HUES64 (cell line): ENCODE data around the gene MAP7D3.
"Not testable (repeated sequence)": the region's sequence is repeated elsewhere in the genome, so short reads cannot be mapped to it uniquely, and the experiment has no call there.

Experiments used
- H3K27ac ChIP-seq: 2 replicates; pipeline ENCODE4 v1.7.0; 2013; ENCODE audit warnings: low read depth, low read length, inconsistent platforms
- H3K27me3 ChIP-seq: 2 replicates; pipeline ENCODE4 v1.6.1; 2013; ENCODE audit warnings: mild to moderate bottlenecking, low read length; ENCODE audit not compliant: insufficient read depth
- H3K36me3 ChIP-seq: 2 replicates; pipeline ENCODE4 v1.6.1; 2013; ENCODE audit warnings: mild to moderate bottlenecking, low read length; ENCODE audit not compliant: insufficient read depth
- H3K4me1 ChIP-seq: 2 replicates; pipeline ENCODE4 v1.6.1; 2013; ENCODE audit warnings: mild to moderate bottlenecking, low read length, moderate library complexity; ENCODE audit not compliant: insufficient read depth
- H3K4me3 ChIP-seq: 2 replicates; pipeline ENCODE4 v1.5.1; 2013; ENCODE audit warnings: mild to moderate bottlenecking, low read length, moderate library complexity
- H3K9ac ChIP-seq: 2 replicates; pipeline ENCODE4 v1.6.1; 2013; ENCODE audit warnings: mild to moderate bottlenecking, low read depth, low read length
- H3K9me3 ChIP-seq: 2 replicates; pipeline ENCODE4 v1.6.1; 2013; ENCODE audit warnings: low read depth, low read length; ENCODE audit not compliant: insufficient read depth
- WGBS: fragments of 150-250, 120-280 bp; methylation state at CpG from one replicate; pipeline ENCODE4 v1.1.7; 2013; ENCODE audit warnings: missing lambda C conversion rate; 5-methylcytosine and 5-hydroxymethylcytosine counted together

Gene MAP7D3

GRCh38 chrX:136246201-136246600 lies 5.0 kb downstream of the MAP7D3 start:
- H3K9ac ChIP-seq: no peak overlapping the region
- H3K27ac ChIP-seq: no peak overlapping the region
- H3K36me3 ChIP-seq: peaks cover 36% of the 10 kb centered on the region
- no peak overlapping the region for H3K4me3 ChIP-seq
- H3K9me3 ChIP-seq: no peaks in the 10 kb centered on the region
- WGBS: no CpG with 5 or more reads among the region's 6 CpGs
- H3K4me1 ChIP-seq: no peaks in the 10 kb centered on the region; the same call in 1 of the 2 replicates
- H3K27me3 ChIP-seq: no peaks in the 10 kb centered on the region

GRCh38 chrX:136237849-136238248 lies 13.4 kb downstream of the MAP7D3 start:
- not testable (repeated sequence) for H3K9me3 ChIP-seq, H3K27me3 ChIP-seq, H3K27ac ChIP-seq, H3K4me3 ChIP-seq, H3K4me1 ChIP-seq, H3K9ac ChIP-seq
- WGBS: 91% methylated on average over 1 of the region's 4 CpGs
- H3K36me3 ChIP-seq: peaks cover 76% of the 10 kb centered on the region

- Histone ChIP-seq H3K36me3 (peaks cover 75% of the 10 kb centered on the region), H3K4me3 (no peak overlapping the region), H3K4me1 (no peaks in the 10 kb centered on the region), H3K27me3 (no peaks in the 10 kb centered on the region), H3K9ac (no peak overlapping the region), H3K27ac (no peak overlapping the region), H3K9me3 (no peaks in the 10 kb centered on the region)
- WGBS: 96% methylated on average over 2 of the region's 3 CpGs
These were observed 14.1 kb downstream of the MAP7D3 start for GRCh38 chrX:136237074-136237473.

- peaks cover 82% of the 10 kb centered on the region for H3K36me3 ChIP-seq
- no CpG with 5 or more reads among the region's 3 CpGs for WGBS
These were observed 22.4 kb downstream of the MAP7D3 start for GRCh38 chrX:136228839-136229207.

DNA sequence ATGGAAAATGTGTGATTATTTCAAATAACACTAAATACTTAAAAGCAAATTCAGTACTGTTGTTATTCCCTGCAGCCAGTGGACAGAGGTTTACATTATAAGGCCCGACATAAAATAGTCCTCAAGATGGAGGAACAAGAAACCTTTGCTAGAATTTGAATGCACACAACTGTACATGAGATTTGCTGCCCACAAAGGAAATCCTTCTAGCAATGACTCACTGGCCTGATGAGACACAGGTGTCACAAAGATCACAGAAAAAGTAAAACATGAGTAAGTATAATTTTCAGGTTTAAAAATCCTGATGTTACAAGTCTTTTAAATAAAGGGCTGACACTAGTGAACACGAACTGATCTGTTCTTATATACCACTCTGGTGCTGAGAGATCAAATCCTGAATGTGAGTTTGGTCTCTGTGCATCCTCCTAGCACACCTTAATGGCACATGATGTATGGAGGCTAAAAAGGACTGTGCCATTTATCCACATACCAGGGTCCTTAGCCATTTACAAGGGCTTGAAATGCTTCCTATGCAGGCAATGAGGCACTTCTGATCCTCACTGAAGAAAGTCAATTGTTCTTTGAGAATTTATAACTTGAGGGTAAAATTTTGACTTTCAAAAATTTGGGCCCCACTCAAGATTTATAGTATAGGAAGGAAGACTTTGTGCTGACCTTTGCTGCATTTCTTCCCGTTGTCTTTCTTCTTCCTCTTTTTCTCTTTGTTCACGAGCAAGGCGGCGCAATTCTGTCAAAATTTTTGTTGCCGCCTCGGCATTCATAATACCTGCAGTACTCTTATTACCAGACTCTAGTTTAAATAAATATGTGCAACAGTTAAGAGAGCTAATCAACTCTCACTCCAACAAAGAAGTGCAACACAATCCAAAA lies 23.0 kb downstream of the MAP7D3 start:
- Histone ChIP-seq H3K27me3 (no peaks in the 10 kb centered on the region), H3K27ac (no peak overlapping the region), H3K9me3 (no peaks in the 10 kb centered on the region), H3K9ac (no peak overlapping the region), H3K4me1 (no peaks in the 10 kb centered on the region), H3K36me3 (peaks cover 83% of the 10 kb centered on the region), H3K4me3 (no peak overlapping the region)
- WGBS: 87% methylated on average over 6 of the region's 8 CpGs

More at GRCh38 chrX:136228839-136229207, 22.4 kb downstream of the MAP7D3 start:
- Histone ChIP-seq H3K4me1 (no peaks in the 10 kb centered on the region), H3K27me3 (no peaks in the 10 kb centered on the region), H3K9ac (no peak overlapping the region), H3K27ac (no peak overlapping the region), H3K4me3 (no peak overlapping the region), H3K9me3 (no peaks in the 10 kb centered on the region)

GRCh38 chrX:136227074-136227473 lies 24.1 kb downstream of the MAP7D3 start:
- Histone ChIP-seq H3K9me3 (no peaks in the 10 kb centered on the region), H3K9ac (no peak overlapping the region), H3K36me3 (peaks cover 82% of the 10 kb centered on the region), H3K4me1 (no peaks in the 10 kb centered on the region), H3K27me3 (no peaks in the 10 kb centered on the region), H3K27ac (no peak overlapping the region), H3K4me3 (no peak overlapping the region)

DNA sequence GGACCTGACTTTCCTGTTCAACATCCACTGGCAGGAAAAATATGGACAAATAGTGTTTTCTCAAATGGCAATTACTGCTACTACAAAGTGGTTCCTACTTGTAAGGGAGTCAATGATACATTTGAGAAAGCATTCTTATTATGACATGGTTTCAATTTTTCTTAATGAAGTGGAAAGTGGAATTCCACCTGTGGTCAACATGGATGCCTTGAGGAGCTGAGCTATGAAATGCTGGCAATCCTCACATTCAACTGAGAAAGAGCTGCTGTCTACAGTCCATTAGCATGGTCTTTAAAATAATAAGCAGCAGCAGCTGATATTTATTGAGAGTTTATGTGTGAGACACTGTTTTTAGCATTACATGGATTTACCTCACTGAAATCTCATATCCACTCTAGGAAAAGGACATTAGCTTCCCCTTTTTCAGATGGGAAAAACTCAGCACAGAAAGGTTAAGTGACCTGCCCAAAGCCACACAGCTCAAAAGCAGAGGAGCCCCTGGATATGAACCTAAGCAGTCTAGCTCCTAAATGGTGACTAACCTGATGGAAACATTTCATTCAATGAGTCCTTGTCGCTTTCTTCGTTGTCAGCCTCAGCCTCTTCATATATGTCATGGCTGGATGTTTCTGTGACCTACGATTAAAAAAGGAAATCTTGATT lies 29.2 kb downstream of the MAP7D3 start:
- Histone ChIP-seq H3K9me3 (no peaks in the 10 kb centered on the region), H3K36me3 (peaks cover 73% of the 10 kb centered on the region), H3K4me3 (no peak overlapping the region), H3K27ac (no peak overlapping the region), H3K4me1 (no peaks in the 10 kb centered on the region), H3K27me3 (no peaks in the 10 kb centered on the region), H3K9ac (no peak overlapping the region)
- WGBS: 100% methylated on average over 3 of the region's 3 CpGs

- H3K9me3 ChIP-seq: no peaks in the 10 kb centered on the region
- no peak overlapping the region for H3K9ac ChIP-seq
- H3K27me3 ChIP-seq: no peaks in the 10 kb centered on the region
- WGBS: 93% methylated on average over 3 of the region's 3 CpGs
- H3K27ac ChIP-seq: no peak overlapping the region
- H3K4me1 ChIP-seq: no peaks in the 10 kb centered on the region
- peaks cover 69% of the 10 kb centered on the region for H3K36me3 ChIP-seq
- H3K4me3 ChIP-seq: no peak overlapping the region
These were observed 30.2 kb downstream of the MAP7D3 start for GRCh38 chrX:136220951-136221350.

- WGBS: 98% methylated on average over 3 of the region's 4 CpGs
- Histone ChIP-seq H3K36me3 (peaks cover 65% of the 10 kb centered on the region), H3K4me1 (no peaks in the 10 kb centered on the region), H3K9me3 (no peaks in the 10 kb centered on the region), H3K27me3 (no peaks in the 10 kb centered on the region), H3K9ac (no peak overlapping the region), H3K4me3 (no peak overlapping the region), H3K27ac (no peak overlapping the region)
These were observed 30.7 kb downstream of the MAP7D3 start for GRCh38 chrX:136220540-136220939.

GRCh38 chrX:136219893-136220292 lies 31.3 kb downstream of the MAP7D3 start:
- Histone ChIP-seq H3K4me3 (no peak overlapping the region), H3K27me3 (no peaks in the 10 kb centered on the region), H3K9ac (no peak overlapping the region), H3K4me1 (no peaks in the 10 kb centered on the region), H3K9me3 (no peaks in the 10 kb centered on the region), H3K36me3 (peaks cover 58% of the 10 kb centered on the region), H3K27ac (no peak overlapping the region)
- 95% methylated on average over 5 of the region's 5 CpGs for WGBS

DNA sequence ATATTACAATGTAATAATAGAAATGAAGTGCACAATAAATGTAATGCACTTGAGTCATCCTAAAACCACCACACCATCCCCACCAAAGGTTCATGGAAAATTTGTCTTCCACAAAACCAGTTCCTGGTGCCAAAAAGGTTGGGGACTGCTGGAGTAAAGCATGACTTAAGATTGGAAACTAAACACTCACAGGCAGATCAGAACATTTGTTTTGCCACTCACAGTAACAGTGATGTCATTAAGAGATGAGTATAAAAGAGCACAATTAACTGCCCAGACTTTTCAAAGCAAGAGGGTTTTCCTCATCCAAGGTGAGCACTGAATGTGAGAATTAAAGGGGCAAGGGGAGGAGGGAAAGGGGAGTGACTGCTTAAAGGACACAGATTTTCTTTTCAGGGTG lies 35.6 kb downstream of the MAP7D3 start:
- no peaks in the 10 kb centered on the region for H3K9me3 ChIP-seq
- H3K4me3 ChIP-seq: no peak overlapping the region
- no peak overlapping the region for H3K27ac ChIP-seq
- H3K9ac ChIP-seq: no peak overlapping the region
- no peaks in the 10 kb centered on the region for H3K27me3 ChIP-seq
- H3K4me1 ChIP-seq: no peaks in the 10 kb centered on the region
- peaks cover 33% of the 10 kb centered on the region for H3K36me3 ChIP-seq
